HG03135 (cell line): Measurements from ENCODE around the gene RPL29.

Experiments
- ATAC-seq: cut with Tn5 transposase; IDR thresholded peaks from one replicate; pipeline ENCODE4 v1.9.1; 2021; ENCODE audit warnings: mild to moderate bottlenecking, moderate library complexity; ENCODE audit not compliant: unreplicated experiment

The RPL29 gene

DNA sequence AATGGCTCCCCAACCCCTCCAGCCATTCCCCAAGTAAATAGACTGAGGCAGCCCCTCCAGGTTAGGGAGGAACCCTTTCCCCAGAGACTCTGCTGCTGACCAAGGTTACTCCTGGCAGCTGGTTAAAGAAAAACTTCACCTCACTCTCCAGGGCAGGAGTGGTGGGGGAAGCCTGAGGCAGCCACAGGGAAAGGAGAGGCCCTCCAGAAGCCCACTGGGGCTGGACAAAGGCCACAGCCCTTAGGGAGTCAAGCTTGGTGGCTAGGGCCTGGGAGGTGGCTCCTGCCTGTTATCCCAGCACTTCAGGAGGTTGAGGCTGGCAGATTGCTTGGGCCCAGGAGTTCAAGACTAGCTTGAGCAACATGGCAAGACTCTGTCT lies 11.4 kb downstream of the RPL29 start:
- no peak for ATAC-seq

DNA sequence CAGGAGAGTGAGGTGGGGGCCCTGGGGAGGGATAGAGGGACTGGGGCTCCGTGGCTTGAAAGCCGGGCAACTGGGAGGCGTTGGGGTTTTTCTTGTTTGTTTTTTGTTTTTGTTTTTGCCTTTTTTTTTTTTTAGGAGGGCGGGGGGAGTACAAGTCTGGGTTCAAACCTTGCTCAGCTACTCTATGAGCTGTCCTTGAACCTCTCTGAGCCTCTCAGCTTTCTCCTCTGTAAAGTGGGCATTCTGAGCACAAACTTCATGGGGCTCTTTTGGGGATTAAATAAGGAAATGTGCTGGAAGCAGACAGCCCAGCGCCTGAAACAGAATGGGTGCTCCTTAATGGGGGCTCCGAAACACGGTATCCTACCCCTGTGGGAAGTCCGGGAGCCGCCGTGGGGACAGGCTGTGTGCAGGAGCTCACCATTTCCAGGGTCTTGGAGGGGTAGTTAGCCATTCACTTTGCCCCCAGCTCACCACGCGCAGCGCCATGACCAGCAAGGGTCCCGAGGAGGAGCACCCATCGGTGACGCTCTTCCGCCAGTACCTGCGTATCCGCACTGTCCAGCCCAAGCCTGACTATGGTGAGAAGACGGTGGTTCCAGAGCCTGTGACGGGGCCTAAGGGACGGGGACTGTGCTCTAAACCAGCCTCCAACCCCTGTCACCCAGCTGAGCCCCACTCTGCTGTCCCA lies 12.0 kb downstream of the RPL29 start:
- no peak for ATAC-seq

DNA sequence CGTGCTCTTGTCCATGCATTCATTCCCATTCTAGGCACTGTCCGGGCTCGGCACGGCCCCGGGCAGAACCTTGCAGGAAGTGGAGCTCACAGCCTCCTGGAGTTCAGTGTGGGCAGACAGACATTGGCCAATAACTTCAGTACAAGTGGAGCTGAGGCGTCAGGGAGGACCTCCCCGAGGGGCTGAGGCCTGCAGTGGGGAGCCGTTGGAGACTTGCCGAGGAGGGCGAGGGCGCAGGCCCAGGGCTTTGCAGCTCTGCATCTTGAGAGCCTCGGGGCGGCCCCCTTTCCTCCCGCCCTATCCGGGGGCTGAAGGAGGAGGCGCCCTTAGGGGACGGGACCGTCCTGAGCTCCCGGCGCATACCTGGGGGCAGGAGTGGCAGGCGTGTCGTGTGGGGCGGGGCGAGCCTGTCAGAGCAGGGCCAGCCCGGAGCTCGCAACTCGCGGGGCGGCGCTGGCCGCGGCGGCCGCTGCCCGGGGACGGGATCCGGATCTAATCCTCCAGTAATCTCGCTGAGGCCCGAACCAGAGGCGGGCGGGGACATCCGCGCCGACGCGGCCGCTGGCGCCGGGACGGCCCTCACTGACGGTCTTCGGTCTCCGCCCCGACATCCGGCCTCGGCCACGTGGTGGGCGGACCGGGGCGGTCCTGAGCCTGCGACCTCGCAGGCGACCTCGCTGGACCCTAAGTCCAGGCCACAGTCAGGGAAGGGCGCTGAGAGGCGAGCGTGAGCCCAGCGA lies 12.7 kb downstream of the RPL29 start, which contains the start of gene ACY1:
TSS of gene ACY1 (plus strand) at position 698 of the 740 bp plus-strand sequence. CDS start 530 bp downstream, outside the sequence.
- ATAC-seq: peak; percentile 62

DNA sequence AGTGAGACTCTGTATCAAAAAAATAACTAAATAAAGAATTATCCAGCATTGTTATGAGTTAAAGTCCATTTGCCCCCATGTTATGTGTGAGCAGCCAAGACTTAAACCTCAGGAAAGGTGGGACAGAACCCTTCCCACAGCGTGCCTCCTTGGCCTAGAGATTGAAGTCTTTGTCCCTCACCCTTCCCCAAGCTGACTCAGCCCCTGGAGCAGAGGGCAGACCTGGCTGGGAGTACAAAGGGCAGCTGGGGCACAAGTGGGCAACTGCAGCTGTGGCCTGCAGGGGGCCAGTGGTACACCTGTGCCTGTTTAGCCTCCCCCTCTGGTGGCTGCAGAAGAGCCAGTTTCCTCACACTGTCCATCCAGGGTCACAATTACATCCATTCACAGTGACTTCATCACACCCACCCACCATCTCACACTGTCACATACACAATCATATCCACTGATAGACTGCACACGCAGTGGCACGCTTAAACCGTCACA lies 13.3 kb downstream of the RPL29 start:
- ATAC-seq: peak; percentile 43

- ATAC-seq: no peak
These were observed 15.4 kb downstream of the RPL29 start for GRCh38 chr3:51980253-51980652.

GRCh38 chr3:51978143-51978502 lies 17.6 kb downstream of the RPL29 start:
- ATAC-seq: no peak

- no peak for ATAC-seq
These were observed 18.1 kb downstream of the RPL29 start for GRCh38 chr3:51977446-51978142.

DNA sequence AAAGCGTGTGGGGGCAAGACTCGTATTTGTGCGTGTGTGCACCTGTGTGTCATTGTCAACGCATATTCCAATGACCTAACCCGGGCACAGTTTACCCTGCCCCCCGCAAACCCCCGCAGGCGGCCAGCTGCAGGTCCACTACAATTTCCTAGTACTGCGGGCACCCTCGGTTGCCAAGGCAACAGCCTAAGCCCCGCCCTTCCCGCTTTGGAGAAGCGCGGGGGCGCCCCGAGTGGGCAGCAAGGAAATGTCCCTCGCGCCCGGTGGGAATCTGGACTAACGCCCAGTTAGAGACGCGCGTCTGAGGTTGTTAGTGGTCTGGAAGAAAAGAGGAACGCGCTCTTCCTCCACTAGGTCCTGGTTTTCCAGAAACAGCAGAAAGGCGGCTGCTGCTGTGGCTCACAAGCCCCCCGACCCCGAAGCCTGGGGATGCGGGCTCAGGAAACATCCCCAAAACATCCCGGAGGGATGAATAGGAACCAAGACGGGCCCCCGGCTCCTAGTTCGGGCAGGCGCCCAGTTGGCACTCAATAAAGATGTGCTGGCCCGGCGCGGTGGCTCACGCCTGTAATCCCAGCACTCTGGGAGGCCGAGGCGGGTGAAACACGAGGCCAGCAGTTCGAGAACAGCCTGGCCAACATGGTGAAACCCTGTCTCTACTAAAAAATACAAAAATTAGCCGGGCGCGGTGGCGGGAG lies 19.7 kb downstream of the RPL29 start:
- ATAC-seq: no peak

DNA sequence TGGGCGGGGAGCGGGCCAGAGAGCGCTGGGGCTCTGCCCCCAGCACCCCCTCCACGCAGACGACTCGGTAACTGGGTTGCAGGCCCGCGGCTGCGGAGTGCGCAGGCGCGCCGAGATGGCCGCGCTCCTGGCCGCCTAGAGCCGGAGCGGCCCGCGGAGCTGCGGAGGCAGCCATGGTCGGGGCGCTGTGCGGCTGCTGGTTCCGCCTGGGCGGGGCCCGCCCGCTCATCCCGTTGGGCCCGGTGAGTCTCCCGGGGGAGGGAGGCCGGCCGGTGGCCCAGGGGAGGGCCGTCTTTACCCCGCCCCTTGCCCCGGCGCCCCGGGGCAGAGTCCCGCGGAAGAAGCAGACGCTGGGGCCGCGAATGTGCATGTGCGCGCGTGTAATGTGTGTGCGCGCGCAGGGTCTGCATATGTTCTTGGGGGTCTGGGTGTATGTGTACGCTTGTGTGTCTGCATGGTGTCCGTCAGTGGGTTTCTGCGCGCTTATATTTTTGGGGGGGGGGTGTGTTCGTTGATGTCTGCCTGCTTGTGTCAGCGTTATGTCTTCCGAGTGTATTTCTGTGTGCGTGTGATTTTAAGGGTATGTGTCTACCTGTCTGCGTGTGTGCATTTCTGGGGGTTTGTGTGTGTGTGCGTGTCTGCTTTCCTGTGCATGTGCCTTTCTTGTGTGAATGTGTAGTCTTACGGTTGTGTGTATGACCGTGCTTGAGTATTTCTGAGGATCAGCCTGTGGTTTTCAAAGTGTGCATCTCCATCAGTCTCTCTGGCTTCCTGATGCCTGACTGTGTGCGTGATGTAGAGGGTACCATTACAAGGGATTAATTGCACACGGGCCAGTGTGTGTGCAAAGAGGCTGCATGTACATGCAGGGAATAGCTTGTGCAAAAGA lies 20.5 kb downstream of the RPL29 start, which contains the start of gene ABHD14A:
TSS of gene ABHD14A (plus strand) at position 102 of the 889 bp plus-strand sequence. CDS start at position 174, 72 bp downstream.
- ATAC-seq: peak; percentile 61

- ATAC-seq: peak; percentile 2
These were observed 21.3 kb downstream of the RPL29 start for GRCh38 chr3:51974277-51974962.

GRCh38 chr3:51971350-51971749 lies 24.3 kb downstream of the RPL29 start:
- ATAC-seq: no peak

DNA sequence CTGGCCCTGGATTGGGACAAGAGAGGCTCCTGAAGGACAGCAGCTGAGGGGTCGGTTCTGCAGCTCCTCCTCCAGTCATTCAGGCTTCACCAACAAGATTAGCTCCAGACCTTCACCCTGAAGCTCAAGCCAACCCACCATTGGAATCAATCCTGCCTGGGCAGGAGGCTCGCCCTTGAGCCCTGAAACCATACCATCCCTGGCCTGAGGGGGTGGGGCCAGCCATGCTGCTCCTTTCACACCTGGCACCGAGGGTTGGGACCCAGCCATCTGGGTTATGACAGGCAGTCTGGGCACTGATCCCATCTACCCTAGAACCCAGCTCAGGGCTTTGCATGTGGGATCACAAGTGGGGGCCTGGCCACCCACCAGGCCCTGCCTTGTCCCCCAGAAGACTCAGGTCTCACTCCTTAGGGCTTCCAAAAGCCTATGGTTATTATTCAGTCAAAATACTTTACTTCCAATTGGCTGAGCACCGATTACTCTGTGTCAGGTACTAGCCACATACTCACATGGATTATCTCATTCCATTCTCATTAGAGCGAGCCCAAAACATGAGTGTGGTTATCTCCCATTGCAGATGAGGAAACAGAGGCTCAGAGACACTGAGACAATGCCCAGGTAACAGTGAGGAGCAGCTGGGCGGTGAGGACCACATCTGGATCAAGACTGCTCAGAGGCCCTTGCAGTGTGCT lies 24.9 kb downstream of the RPL29 start:
- ATAC-seq: no peak

DNA sequence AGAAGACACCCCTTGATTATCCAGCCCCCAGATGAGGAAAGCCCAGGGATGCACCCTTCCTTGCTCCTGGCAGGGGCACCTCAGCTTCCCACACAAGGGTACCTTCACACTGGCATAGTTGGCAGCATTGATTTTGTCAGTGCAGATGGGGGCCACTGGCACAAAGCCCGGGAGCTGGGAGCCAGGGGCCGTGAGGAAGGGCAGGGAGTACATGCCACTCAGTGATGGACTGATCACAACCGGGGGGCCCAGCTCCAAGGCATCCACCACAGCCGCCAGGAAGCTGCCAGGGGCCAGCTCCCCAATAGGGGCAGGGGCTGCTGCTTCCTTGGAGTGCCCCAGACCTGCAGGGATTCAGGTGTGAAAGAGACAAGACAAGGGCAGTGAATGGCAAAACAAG lies 25.9 kb downstream of the RPL29 start:
- no peak for ATAC-seq

DNA sequence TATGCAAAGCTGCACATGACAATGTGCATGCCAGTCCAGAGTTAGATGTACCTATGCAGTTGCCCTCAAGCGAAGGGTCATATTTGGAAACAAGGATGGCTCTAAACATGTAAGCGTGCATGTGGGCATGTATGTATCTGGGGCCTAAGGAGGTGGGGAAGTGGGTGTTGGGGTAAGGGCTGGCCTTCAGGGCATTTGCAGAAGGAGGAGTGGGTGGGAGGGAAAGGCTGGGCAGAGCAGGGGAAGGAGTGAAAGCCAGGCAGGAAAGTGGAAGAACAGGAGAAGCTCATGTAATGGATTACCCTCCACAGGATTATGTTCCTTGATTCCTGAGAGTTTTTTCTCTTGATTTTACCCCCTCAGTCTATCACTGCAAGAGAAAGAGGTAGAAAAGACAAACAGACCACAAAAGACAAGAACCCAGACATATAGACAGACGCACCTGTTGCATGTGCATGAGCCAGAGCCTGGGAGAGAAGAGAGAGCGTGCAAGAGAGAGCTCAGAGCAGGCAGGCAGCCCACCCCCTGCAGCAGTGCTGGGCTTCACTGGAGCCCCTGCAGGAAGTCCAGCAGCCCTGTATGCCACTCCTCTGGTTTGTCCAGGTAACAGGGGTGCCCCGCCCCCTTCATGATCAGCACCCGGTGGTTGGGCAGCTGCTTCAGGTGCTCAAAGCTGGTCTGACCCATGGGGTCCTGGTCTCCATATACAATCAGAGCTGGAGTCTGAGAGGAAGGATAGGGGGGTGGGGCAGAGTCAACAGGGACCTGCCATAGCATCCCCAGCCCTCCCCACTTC lies 26.6 kb downstream of the RPL29 start:
- no peak for ATAC-seq

- ATAC-seq: no peak
These were observed 27.4 kb downstream of the RPL29 start for GRCh38 chr3:51968170-51968775.

DNA sequence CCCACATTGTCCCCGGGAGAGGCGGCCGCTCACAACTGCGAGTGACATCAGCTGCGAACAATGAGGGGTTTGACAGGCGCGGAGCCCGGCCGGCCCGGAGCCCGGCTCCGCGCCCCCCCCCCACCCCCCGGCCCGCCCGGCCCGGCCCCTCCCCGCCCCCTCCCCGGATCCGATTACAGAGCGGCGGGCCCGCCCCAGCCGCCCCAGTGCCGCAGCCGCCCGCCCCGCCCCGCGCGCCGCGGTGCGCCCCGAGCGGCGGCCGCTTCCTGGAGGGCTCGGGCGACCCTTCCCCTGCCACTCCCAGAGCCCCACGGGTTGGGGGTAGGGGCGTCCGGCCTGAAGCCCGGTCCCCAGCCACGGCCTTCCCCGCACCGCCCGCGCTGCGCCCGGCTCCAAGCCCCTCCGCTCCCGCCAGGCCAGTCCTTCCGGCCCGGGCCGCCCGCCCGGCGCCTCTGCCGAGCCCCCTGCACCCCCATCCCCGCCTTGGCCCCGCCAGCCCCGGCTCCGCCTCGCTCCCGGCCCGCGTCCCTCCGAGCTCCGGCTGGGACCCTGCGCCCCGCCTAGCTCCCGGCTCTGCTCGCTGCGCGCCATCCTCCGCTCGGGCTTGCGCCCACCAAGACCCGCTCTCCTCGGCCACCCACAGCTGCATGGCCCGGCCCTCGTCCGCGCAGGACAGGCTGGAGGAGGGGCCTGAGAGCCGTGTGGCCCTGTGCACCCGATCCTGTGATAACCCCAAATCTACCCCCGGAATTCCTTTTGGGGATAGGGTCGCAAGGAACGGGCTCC lies 28.1 kb downstream of the RPL29 start, which contains the start of gene PCBP4:
TSS of gene PCBP4 (minus strand) at position 71 of the 786 bp plus-strand sequence. CDS start 6,214 bp downstream, outside the sequence.
- ATAC-seq: no peak
